ENCODE results near the gene ARID1A. TPM values are rescaled to one million over a fixed set of nuclear protein-coding genes. Genes with fewer than 3 reads are reported as not detected.

ARID1A gene
- total and polyA plus RNA-seq, 9 of the 15 experiments (the other 6 are each of a cell fraction or from before 2014, with no cell fraction given), result 8.3 to 88.3 (median 22.5) TPM

- Histone ChIP-seq H3K4me3 (no peak overlapping the region), H3K36me3 (ENCODE audit: control insufficient read depth, insufficient read depth, low read length) (peaks cover 90% of the 10 kb centered on the region), H3K27ac (ENCODE audit: extremely low read depth, low read depth, low read length) (no peak overlapping the region), H3K79me2 (ENCODE audit: control insufficient read depth, insufficient read depth, low read length) (peaks cover 59% of the 10 kb centered on the region), H3K27me3 (ENCODE audit: control insufficient read depth in 2 of 2, insufficient read depth in 2 of 2, low read length in 2 of 2) (no peaks in the 10 kb centered on the region), H3K9me1 (ENCODE audit: control insufficient read depth, insufficient read depth, low read length) (peaks cover 7% of the 10 kb centered on the region), H2AFZ (ENCODE audit: low read depth, low read length) (no peak overlapping the region), H3K9ac (ENCODE audit: insufficient read depth in 1 of 2, low read depth in 2 of 2, low read length in 2 of 2) (no peak overlapping the region), H4K20me1 (replicated peaks; ENCODE audit: control insufficient read depth, insufficient read depth, low read length) (0 out of 2 replicates have a peak, but pooled peaks cover 4% of the 10 kb centered on the region), H3K9me3 (replicated peaks; ENCODE audit: control insufficient read depth, insufficient read depth, low read depth, low read length) (no peaks in the 10 kb centered on the region), H3K4me2 (ENCODE audit: insufficient read depth, low read length) (no peak overlapping the region), H3K4me1 (replicated peaks in 1 of 2; ENCODE audit: control insufficient read depth in 2 of 2, insufficient read depth in 2 of 2, low read length in 2 of 2) (no peaks in the 10 kb centered on the region)
- CTCF ChIA-PET (ENCODE audit: low intra/inter-chr PET ratio), result no interaction called here
- intact Hi-C loops (cut with micrococcal nuclease) (no loop called here), in situ Hi-C loops (cut with MboI) (no loop called here)
- no TSS peak for BruUV-seq (replicated peaks)
- POLR2A ChIA-PET, result interaction anchor here (0.6 to 3.6 kb wide), 7 partner anchors 10 to 60 kb away, joined by 3 to 15 read pairs (median 4); partner anchors contain the start of gene PIGV
- no peak for DNase-seq (ENCODE audit: extremely low read depth in 1 of 4, low spot score in 3 of 4)
- WGBS (ENCODE audit: insufficient coverage, low coverage, missing lambda C conversion rate), result 93% methylated on average over 3 of the region's 3 CpGs
- FAIRE-seq, result no peak
- ATAC-seq, result no peak
- TF ChIP-seq NFIC (IDR thresholded peaks at IDR 0.05) (peak; percentile 91), ZBTB1 (CRISPR knock-in tag; IDR thresholded peaks at IDR 0.05; ENCODE audit: borderline replicate concordance, low read depth) (no peak), CBX1 (IDR thresholded peaks at IDR 0.05; ENCODE audit: low read depth) (no peak), NFIX (CRISPR knock-in tag; IDR thresholded peaks at IDR 0.05; ENCODE audit: low read depth) (peak; percentile 55), POLR2G (IDR thresholded peaks at IDR 0.05; ENCODE audit: low read depth, low read length) (no peak)
Observed at GRCh38 chr1:26758358-26758757, 62.5 kb downstream of the ARID1A start.

- no TSS peak for BruUV-seq (replicated peaks)
- Histone ChIP-seq H3K9ac (ENCODE audit: insufficient read depth in 1 of 2, low read depth in 2 of 2, low read length in 2 of 2) (no peak overlapping the region), H3K9me3 (replicated peaks; ENCODE audit: control insufficient read depth, insufficient read depth, low read depth, low read length) (no peaks in the 10 kb centered on the region), H3K9me1 (ENCODE audit: control insufficient read depth, insufficient read depth, low read length) (peaks cover 7% of the 10 kb centered on the region), H3K27ac (ENCODE audit: extremely low read depth, low read depth, low read length) (no peak overlapping the region), H3K4me1 (replicated peaks in 1 of 2; ENCODE audit: control insufficient read depth in 2 of 2, insufficient read depth in 2 of 2, low read length in 2 of 2) (no peaks in the 10 kb centered on the region), H3K4me2 (ENCODE audit: insufficient read depth, low read length) (no peak overlapping the region), H3K36me3 (ENCODE audit: control insufficient read depth, insufficient read depth, low read length) (peaks cover 90% of the 10 kb centered on the region), H3K79me2 (ENCODE audit: control insufficient read depth, insufficient read depth, low read length) (peaks cover 50% of the 10 kb centered on the region), H4K20me1 (replicated peaks; ENCODE audit: control insufficient read depth, insufficient read depth, low read length) (0 out of 2 replicates have a peak, but pooled peaks cover 4% of the 10 kb centered on the region), H2AFZ (ENCODE audit: low read depth, low read length) (no peak overlapping the region), H3K4me3 (no peak overlapping the region), H3K27me3 (ENCODE audit: control insufficient read depth in 2 of 2, insufficient read depth in 2 of 2, low read length in 2 of 2) (no peaks in the 10 kb centered on the region)
- ATAC-seq (no peak), FAIRE-seq (no peak), DNase-seq (ENCODE audit: extremely low read depth in 1 of 4, low spot score in 3 of 4) (no peak)
- POLR2A ChIA-PET, result interaction anchor here (0.7 to 3.6 kb wide), 8 partner anchors 9 to 62 kb away, joined by 3 to 15 read pairs (median 7); partner anchors contain the start of gene PIGV
- CTCF ChIA-PET (ENCODE audit: low intra/inter-chr PET ratio), result no interaction called here
- in situ Hi-C loops (cut with MboI), result no loop called here
- intact Hi-C loops (cut with micrococcal nuclease), result no loop called here
- TF ChIP-seq THRAP3 (IDR thresholded peaks at IDR 0.05; ENCODE audit: borderline replicate concordance) (no peak), ZNF668 (CRISPR knock-in tag; IDR thresholded peaks at IDR 0.05) (no peak), IRF2 (CRISPR knock-in tag; IDR thresholded peaks at IDR 0.05) (no peak), ZNF253 (CRISPR knock-in tag; conservative IDR thresholded peaks at IDR 0.05) (no peak), PTTG1 (tag; IDR thresholded peaks at IDR 0.05; ENCODE audit: low read depth) (no peak), ZNF146 (CRISPR knock-in tag; IDR thresholded peaks at IDR 0.05; ENCODE audit: unreplicated experiment) (no peak), SRSF7 (optimal IDR thresholded peaks at IDR 0.05; ENCODE audit: low read depth, low read length) (no peak), TFAM (CRISPR knock-in tag; conservative IDR thresholded peaks at IDR 0.05) (no peak), MAFF (IDR thresholded peaks at IDR 0.05; ENCODE audit: low read length) (no peak), ZNF444 (CRISPR knock-in tag; IDR thresholded peaks at IDR 0.05) (no peak), OTX1 (CRISPR knock-in tag; IDR thresholded peaks at IDR 0.05) (no peak)
Observed at GRCh38 chr1:26759531-26759930, 63.7 kb downstream of the ARID1A start.

All from K562 (cell line).